Stimulated activated CD8-positive, alpha-beta memory T cell treated with anti-CD3 and anti-CD28 coated beads, Interleukin-15, amount 100 ng/mL, for 1 hour (primary cell): ENCODE results near the gene ANXA11.

ENCODE experiments used
- DNase-seq: peaks from one replicate; pipeline ENCODE4 v3.0.0-alpha.2; 2020; ENCODE audit warnings: low read depth

ANXA11 gene

GRCh38 chr10:80187465-80188409, 17.6 kb downstream of the ANXA11 start:
- peak; percentile 49 for DNase-seq

- no peak for DNase-seq
Observed at GRCh38 chr10:80187060-80187459, 18.3 kb downstream of the ANXA11 start.

- no peak for DNase-seq
Observed at GRCh38 chr10:80186364-80187012, 18.8 kb downstream of the ANXA11 start.

GRCh38 chr10:80185578-80186299, 19.6 kb downstream of the ANXA11 start:
- no peak for DNase-seq

GRCh38 chr10:80184291-80184690, 21.0 kb downstream of the ANXA11 start:
- DNase-seq: no peak

GRCh38 chr10:80183436-80183835, 21.9 kb downstream of the ANXA11 start:
- DNase-seq: no peak

- no peak for DNase-seq
Observed at GRCh38 chr10:80182986-80183385, 22.4 kb downstream of the ANXA11 start.

- DNase-seq: no peak
Observed at GRCh38 chr10:80177781-80178636, 27.3 kb downstream of the ANXA11 start.

GRCh38 chr10:80176526-80176925, 28.8 kb downstream of the ANXA11 start:
- no peak for DNase-seq

GRCh38 chr10:80174641-80175395, 30.5 kb downstream of the ANXA11 start:
- DNase-seq: no peak

GRCh38 chr10:80173466-80173865, 31.9 kb downstream of the ANXA11 start:
- no peak for DNase-seq

GRCh38 chr10:80172896-80173295, 32.4 kb downstream of the ANXA11 start:
- DNase-seq: no peak

GRCh38 chr10:80171248-80171660, 34.1 kb downstream of the ANXA11 start:
- no peak for DNase-seq

- no peak for DNase-seq
Observed at GRCh38 chr10:80170641-80171040, 34.7 kb downstream of the ANXA11 start.

GRCh38 chr10:80170026-80170425, 35.3 kb downstream of the ANXA11 start:
- DNase-seq: no peak

- DNase-seq: no peak
Observed at GRCh38 chr10:80168679-80169380, 36.5 kb downstream of the ANXA11 start.

- no peak for DNase-seq
Observed at GRCh38 chr10:80168162-80168511, 37.2 kb downstream of the ANXA11 start.

- DNase-seq: no peak
Observed at GRCh38 chr10:80167471-80168161, 37.7 kb downstream of the ANXA11 start.

GRCh38 chr10:80166581-80167470, 38.5 kb downstream of the ANXA11 start:
- DNase-seq: no peak
